ENCODE measurements around the gene ZNF236.
A peak's percentile ranks its signal among the peaks of the same experiment; 100 is the strongest.
"Not testable (repeated sequence)": the region's sequence is repeated elsewhere in the genome, so short reads cannot be mapped to it uniquely, and the experiment has no call there.

Gene ZNF236

GRCh38 chr18:76977684-76978232 lies 155.4 kb downstream of the ZNF236 start:
- no peak for DNase-seq

GRCh38 chr18:76978616-76979015 lies 156.3 kb downstream of the ZNF236 start:
- no peak for DNase-seq

GRCh38 chr18:76979111-76979751 lies 156.9 kb downstream of the ZNF236 start:
- DNase-seq: no peak

GRCh38 chr18:76979906-76980305 lies 157.5 kb downstream of the ZNF236 start:
- no peak for DNase-seq

- DNase-seq: no peak
These were observed 158.5 kb downstream of the ZNF236 start for GRCh38 chr18:76980663-76981395.

GRCh38 chr18:76981396-76981968 lies 159.1 kb downstream of the ZNF236 start:
- no peak for DNase-seq

GRCh38 chr18:76982038-76982437 lies 159.7 kb downstream of the ZNF236 start:
- no peak for DNase-seq

- DNase-seq: peak; percentile 23
These were observed 160.7 kb downstream of the ZNF236 start for GRCh38 chr18:76982841-76983583.

- DNase-seq: no peak
These were observed 161.3 kb downstream of the ZNF236 start for GRCh38 chr18:76983613-76984051.

GRCh38 chr18:76984193-76985155 lies 162.1 kb downstream of the ZNF236 start:
- DNase-seq: no peak

- no peak for DNase-seq
These were observed 163.0 kb downstream of the ZNF236 start for GRCh38 chr18:76985156-76985950.

- DNase-seq: no peak
These were observed 163.5 kb downstream of the ZNF236 start for GRCh38 chr18:76985951-76986236.

- no peak for DNase-seq
These were observed 164.0 kb downstream of the ZNF236 start for GRCh38 chr18:76986406-76986805.

GRCh38 chr18:76988031-76988826 lies 165.9 kb downstream of the ZNF236 start:
- DNase-seq: no peak

- no peak for DNase-seq
These were observed 166.7 kb downstream of the ZNF236 start for GRCh38 chr18:76988827-76989646.

- no peak for DNase-seq
These were observed 167.4 kb downstream of the ZNF236 start for GRCh38 chr18:76989647-76990190.

- not testable (repeated sequence) for DNase-seq
These were observed 168.1 kb downstream of the ZNF236 start for GRCh38 chr18:76990343-76991020.

GRCh38 chr18:76991021-76991688 lies 168.8 kb downstream of the ZNF236 start:
- DNase-seq: no peak
